Hematopoietic multipotent progenitor cell treated with erythropoietin and hydrocortisone succinate and interleukin-3 and kit ligand, for 15 days (in vitro differentiated cells): Measurements from ENCODE around the gene POU3F4.

Experiments
- DNase-seq: peaks from one replicate; pipeline ENCODE4 v3.0.0-alpha.2; 2015; ENCODE audit warnings: low spot score

The POU3F4 gene

GRCh38 chrX:83508006-83508405 lies at the start of gene POU3F4:
Gene POU3F4 (plus strand): TSS chrX:83508290. CDS start chrX:83508325, 35 bp downstream.
- no peak for DNase-seq

GRCh38 chrX:83469551-83469950 lies 38.5 kb upstream of the POU3F4 start:
- DNase-seq: no peak

GRCh38 chrX:83495898-83496297 lies 12.2 kb upstream of the POU3F4 start:
- no peak for DNase-seq

GRCh38 chrX:83501003-83501402 lies 7.1 kb upstream of the POU3F4 start:
- no peak for DNase-seq

DNA sequence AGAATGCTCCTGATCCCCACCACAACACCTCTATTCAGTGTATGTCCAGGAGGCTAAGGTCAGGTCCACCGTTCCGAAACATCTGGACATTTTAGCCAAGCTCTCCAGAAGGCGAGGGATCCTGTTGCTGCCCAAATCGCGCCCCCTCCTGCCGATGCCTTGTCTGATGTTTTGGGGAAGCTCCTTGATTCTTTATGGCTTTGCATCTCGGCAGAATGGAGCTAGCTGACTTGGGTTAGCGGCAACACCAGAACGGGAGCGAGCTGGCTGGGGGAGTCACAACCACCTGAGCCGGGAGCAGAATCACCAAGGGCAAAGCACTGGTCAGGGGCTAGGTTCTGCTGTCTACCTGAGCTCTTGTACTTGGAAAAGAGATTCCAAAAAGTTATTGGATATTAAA lies 6.6 kb upstream of the POU3F4 start:
- no peak for DNase-seq

DNA sequence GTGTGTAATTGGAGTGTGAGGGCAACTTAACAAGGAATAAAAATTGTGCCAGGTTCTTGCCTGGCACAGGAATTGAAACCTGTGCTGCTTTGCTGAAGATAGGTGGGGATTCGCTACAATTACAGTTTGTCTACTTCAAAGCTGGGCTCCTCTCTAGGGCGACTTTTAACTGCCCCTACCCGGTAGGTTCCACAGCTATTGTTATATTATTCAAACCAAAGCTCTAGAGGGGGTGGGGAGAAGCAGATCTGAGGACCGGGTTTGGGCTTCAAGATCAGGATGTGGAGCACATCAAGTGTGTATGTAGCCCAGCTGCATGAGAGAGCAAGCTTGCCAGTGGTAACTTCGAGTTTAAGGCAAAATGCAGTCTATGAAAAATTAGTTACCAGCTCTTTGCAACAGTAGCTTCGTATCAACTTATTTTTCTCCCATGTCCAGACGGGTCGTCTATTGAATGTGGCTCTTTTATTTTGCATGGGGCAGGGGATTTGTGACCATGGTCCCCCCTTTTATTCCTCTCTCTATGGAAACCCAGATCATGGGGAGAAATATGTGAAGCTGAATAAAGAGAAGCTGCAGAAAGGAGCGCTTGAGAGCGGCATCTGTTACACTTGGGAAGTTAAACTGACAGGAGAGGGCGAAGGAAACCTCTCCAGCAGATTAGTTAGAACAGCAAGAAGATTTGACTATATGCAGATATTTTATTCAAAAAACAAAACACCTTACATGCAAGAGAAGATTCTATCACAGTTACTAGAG lies 3.2 kb upstream of the POU3F4 start:
- no peak for DNase-seq

- DNase-seq: no peak
These were observed 600 bp downstream of the POU3F4 start for GRCh38 chrX:83508526-83509253.

DNA sequence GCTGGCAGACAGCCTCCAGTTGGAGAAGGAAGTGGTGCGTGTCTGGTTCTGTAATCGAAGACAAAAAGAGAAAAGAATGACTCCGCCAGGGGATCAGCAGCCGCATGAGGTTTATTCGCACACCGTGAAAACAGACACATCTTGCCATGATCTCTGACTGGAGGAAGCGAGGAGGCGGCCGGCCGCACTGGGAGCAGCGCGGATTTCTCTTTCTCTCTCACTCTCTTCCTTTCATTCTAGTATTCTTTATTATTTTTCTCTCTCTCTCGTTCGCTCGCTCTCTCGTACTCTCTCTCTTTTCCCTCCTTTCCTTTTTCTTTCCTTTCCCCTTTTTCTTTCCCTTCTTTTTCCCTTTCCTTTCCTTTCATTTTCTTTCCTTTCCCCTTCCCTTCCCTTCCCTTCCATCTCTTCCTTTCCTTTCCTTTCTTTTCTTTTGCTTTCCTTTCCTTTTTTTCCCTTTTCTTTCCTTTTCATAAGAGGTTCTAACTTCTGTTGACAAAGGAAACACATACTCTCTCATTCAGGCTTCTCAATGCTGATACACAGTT lies 1.2 kb downstream of the POU3F4 start:
- no peak for DNase-seq

- no peak for DNase-seq
These were observed 2.5 kb downstream of the POU3F4 start for GRCh38 chrX:83510510-83511062.

DNA sequence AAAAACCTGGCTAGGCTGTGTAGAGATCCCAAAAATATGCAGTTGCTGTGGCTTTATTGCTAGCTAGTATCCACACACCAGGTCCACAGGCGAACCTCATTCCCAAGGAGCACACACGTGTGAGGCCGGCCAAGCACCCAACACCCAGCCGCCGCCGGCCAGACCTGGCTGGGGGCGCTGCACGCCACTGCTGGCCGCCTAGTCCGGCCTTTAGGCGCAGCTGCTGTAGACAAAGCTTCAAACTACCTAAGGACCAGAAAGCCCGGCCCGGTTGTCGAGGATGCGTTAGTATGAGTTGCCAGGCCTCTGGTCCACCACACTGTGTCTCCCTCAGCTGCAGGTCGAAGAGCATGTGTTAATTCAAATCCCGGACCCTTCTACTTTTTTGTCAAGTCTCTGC lies 3.1 kb downstream of the POU3F4 start:
- DNase-seq: no peak

- DNase-seq: no peak
These were observed 4.0 kb downstream of the POU3F4 start for GRCh38 chrX:83512111-83512510.

DNA sequence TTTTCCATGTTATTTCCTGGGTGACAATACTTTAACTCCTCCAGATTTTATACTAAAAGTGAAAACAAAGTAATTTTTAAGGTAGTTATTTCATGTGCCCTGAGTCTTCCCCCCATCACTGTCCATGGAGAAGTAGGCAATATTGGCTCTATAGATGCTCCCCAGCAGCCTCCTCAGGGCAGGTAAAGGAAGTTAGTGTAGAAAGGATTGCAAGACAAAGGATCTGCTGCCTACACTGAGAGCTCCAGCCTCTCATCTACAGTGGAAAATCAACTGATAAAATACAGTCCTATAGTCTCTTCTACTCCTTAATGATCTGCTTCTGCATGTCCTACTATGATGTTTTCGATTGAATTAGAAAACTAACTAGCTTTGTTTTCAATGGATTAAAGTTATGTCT lies 8.5 kb downstream of the POU3F4 start:
- no peak for DNase-seq

GRCh38 chrX:83521905-83522304 lies 13.8 kb downstream of the POU3F4 start:
- DNase-seq: no peak

DNA sequence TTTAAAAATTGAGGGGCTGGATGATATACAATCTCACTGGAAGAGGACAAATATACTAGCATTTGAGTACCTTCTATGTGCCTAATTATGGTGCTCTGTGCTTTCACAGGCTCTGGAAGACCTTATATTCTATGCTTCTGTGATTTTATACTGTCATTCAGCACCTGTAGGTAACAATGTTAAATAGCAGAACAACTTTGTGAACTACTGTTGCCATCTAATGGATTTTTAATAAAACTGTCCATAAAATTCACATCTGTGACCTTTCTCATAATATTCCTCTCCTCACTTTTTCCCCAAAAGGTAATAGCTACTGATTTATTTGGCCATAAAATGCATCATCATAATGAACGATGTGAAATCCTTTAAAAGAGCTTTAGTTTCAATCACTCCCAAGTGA lies 21.9 kb downstream of the POU3F4 start:
- no peak for DNase-seq

DNA sequence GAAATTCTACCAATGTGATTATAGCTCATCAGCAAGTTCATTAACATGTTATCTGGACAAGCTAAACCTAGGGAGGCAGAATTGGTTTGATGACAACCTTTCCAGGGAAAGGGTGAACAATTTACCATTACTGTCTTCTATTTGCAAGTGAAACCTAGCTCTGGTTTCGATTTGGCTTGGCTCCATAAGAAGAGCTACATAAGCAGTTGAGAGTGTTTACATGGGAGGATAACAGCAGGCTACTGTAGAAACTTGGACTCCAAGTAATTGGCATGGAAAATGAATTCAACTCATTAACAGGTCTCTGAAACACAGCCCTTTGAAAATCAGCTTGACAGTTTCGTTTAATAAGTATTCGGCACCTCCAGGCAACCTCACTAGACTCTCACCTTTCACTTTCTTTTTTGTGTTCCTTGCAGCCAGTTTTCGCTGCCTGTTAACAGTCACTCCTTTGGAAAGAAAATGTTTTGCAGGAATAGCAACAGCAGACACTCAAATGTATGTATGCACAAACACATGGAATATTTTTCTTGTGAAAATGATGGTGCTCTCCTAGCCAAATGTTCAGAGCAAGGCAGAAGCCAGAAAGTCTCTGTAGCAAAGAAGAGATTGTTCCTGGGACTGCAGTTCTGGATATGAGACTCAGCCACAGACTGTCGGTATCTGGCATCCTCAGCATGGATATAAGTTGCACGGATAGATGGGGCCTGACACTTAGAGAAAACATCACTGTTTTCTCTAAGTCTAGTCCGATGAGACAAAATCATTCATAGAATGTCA lies 27.5 kb downstream of the POU3F4 start:
- no peak for DNase-seq
